ENCODE data around the gene KIR3DL2.

GRCh38 chr19:54889566-54889965 lies 39.3 kb downstream of the KIR3DL2 start:
- TF ChIP-seq POLR2A (IDR thresholded peaks at IDR 0.05) (no peak), POLR2AphosphoS5 (IDR thresholded peaks at IDR 0.05; ENCODE audit: insufficient read depth in 1 of 2, low read depth in 1 of 2) (no peak)
